ENCODE results near the gene ZNRF1. TPM values are rescaled to one million over a fixed set of nuclear protein-coding genes. Genes with fewer than 3 reads are reported as not detected.

Gene ZNRF1
- total and polyA plus RNA-seq, 10 of the 15 experiments (the other 5 are each of a cell fraction or from before 2014, with no cell fraction given), result 5.8 to 25.9 (median 14.3) TPM

DNA sequence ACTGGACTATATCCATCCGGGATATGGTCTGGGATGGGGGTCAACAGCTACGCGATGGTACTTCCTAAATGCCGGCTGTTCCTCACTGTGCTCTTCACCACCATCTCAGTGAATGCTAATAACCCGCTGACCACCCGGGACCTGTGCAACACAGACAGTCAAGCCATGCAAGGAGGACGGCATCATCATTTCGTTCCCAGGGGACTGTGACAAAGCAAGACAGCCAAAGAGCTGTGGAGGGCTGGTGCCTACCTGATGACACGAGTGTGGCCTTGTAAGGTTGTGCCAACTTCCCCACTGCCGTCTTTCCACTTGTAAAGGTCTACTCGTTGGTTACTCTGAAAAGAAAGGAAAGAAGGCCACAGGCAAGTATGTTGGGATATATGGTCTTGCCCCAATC is 47.6 kb upstream of the ZNRF1 start (continued):
- TF ChIP-seq, protein P1, sequence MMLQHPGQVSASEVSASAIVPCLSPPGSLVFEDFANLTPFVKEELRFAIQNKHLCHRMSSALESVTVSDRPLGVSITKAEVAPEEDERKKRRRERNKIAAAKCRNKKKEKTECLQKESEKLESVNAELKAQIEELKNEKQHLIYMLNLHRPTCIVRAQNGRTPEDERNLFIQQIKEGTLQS (IDR thresholded peaks at IDR 0.05; ENCODE audit: borderline replicate concordance, extremely low read depth, low read depth, low read length), result no peak
- TF ChIP-seq POLR2AphosphoS5 (IDR thresholded peaks at IDR 0.05; ENCODE audit: low read length) (no peak), MEF2A (IDR thresholded peaks at IDR 0.05; ENCODE audit: insufficient read depth, low read depth, low read length) (no peak)

DNA sequence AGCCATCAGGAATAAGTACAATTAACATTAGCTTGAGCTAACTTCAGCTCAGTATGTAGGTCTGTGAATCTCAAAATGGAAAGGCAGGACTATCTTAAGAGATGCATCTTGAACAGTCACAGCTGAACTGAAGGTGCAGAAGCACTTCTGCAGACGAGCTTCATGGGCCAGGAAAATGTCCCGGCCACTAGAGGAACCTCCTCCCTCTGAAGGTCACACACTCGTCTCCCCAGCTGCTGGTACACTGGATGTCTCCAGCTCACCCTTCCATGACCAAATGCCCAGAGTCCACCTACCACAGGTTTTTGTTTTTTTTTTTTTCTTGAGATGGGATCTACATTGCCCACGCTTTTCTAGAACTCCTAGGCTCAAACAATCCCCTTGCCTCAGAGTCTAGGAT is 47.1 kb upstream of the ZNRF1 start:
- no peak overlapping the region for H3K4me3 ChIP-seq
- H3K27me3 ChIP-seq (replicated peaks in 1 of 2; ENCODE audit: control insufficient read depth in 2 of 2, insufficient read depth in 2 of 2, low read length in 1 of 2), result no peaks in the 10 kb centered on the region
- TF ChIP-seq, protein P2, sequence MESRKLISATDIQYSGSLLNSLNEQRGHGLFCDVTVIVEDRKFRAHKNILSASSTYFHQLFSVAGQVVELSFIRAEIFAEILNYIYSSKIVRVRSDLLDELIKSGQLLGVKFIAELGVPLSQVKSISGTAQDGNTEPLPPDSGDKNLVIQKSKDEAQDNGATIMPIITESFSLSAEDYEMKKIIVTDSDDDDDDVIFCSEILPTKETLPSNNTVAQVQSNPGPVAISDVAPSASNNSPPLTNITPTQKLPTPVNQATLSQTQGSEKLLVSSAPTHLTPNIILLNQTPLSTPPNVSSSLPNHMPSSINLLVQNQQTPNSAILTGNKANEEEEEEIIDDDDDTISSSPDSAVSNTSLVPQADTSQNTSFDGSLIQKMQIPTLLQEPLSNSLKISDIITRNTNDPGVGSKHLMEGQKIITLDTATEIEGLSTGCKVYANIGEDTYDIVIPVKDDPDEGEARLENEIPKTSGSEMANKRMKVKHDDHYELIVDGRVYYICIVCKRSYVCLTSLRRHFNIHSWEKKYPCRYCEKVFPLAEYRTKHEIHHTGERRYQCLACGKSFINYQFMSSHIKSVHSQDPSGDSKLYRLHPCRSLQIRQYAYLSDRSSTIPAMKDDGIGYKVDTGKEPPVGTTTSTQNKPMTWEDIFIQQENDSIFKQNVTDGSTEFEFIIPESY (IDR thresholded peaks at IDR 0.05), result no peak
- TF ChIP-seq MXI1 (IDR thresholded peaks at IDR 0.05; ENCODE audit: low read depth, low read length) (no peak), FOXK2 (IDR thresholded peaks at IDR 0.05) (no peak), TARDBP (IDR thresholded peaks at IDR 0.05; ENCODE audit: borderline replicate concordance) (no peak), NR2F1 (conservative IDR thresholded peaks at IDR 0.05) (no peak), NFYB (IDR thresholded peaks at IDR 0.05; ENCODE audit: insufficient read depth, low read depth, low read length) (no peak), SUPT20H (IDR thresholded peaks at IDR 0.05; ENCODE audit: borderline replicate concordance, control insufficient read depth, low read depth, low read length) (no peak)
- TF ChIP-seq, protein P3, sequence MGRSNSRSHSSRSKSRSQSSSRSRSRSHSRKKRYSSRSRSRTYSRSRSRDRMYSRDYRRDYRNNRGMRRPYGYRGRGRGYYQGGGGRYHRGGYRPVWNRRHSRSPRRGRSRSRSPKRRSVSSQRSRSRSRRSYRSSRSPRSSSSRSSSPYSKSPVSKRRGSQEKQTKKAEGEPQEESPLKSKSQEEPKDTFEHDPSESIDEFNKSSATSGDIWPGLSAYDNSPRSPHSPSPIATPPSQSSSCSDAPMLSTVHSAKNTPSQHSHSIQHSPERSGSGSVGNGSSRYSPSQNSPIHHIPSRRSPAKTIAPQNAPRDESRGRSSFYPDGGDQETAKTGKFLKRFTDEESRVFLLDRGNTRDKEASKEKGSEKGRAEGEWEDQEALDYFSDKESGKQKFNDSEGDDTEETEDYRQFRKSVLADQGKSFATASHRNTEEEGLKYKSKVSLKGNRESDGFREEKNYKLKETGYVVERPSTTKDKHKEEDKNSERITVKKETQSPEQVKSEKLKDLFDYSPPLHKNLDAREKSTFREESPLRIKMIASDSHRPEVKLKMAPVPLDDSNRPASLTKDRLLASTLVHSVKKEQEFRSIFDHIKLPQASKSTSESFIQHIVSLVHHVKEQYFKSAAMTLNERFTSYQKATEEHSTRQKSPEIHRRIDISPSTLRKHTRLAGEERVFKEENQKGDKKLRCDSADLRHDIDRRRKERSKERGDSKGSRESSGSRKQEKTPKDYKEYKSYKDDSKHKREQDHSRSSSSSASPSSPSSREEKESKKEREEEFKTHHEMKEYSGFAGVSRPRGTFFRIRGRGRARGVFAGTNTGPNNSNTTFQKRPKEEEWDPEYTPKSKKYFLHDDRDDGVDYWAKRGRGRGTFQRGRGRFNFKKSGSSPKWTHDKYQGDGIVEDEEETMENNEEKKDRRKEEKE (IDR thresholded peaks at IDR 0.05), result no peak
- intact Hi-C loops (cut with micrococcal nuclease; ENCODE audit: unreplicated experiment) (no loop called here), in situ Hi-C loops (cut with MboI) (no loop called here)
- no peak overlapping the region for H2AFZ ChIP-seq (ENCODE audit: control insufficient read depth, low read depth, low read length)
- H3K9me3 ChIP-seq (replicated peaks; ENCODE audit: control insufficient read depth, insufficient read depth, low read length), result no peaks in the 10 kb centered on the region
- no peak overlapping the region for H3K4me2 ChIP-seq (ENCODE audit: control insufficient read depth, insufficient read depth)
- no peak for DNase-seq (ENCODE audit: low read depth, low spot score)
- no peak overlapping the region for H3K27ac ChIP-seq (ENCODE audit: control insufficient read depth, insufficient read depth)
- ChIA-PET CTCF (interaction anchor here (0.6 to 2.6 kb wide), 2 partner anchors 11 to 89 kb away, joined by 3 to 11 read pairs; no protein-coding TSS in a partner anchor), SMC1A (ENCODE audit: uncharacterized antibody, unreplicated experiment) (interaction anchor here (1.2 kb wide), 1 partner anchor 9 kb away, joined by 3 read pairs; no protein-coding TSS in a partner anchor), POLR2A (interaction anchor here (0.7 kb wide), 1 partner anchor 10 kb away, joined by 3 read pairs; no protein-coding TSS in a partner anchor), RAD21 (ENCODE audit: unreplicated experiment) (interaction anchor here (1.2 kb wide), 2 partner anchors 89 to 193 kb away, joined by 3 read pairs; no protein-coding TSS in a partner anchor)
- ATAC-seq, result no peak
- H4K20me1 ChIP-seq (ENCODE audit: control insufficient read depth, insufficient read depth), result no peaks in the 10 kb centered on the region
- WGBS (ENCODE audit: insufficient coverage, insufficient replicate concordance, low lambda C conversion rate, missing lambda C conversion rate), result 77% methylated on average over 4 of the region's 4 CpGs
- no TSS peak for BruUV-seq (replicated peaks)
- no peak overlapping the region for H3K9ac ChIP-seq (ENCODE audit: control insufficient read depth, insufficient read depth, low read length)
- H3K79me2 ChIP-seq (ENCODE audit: control insufficient read depth, insufficient read depth, low read length), result no peaks in the 10 kb centered on the region
- H3K36me3 ChIP-seq (ENCODE audit: control insufficient read depth in 2 of 2, insufficient read depth in 2 of 2, low read length in 1 of 2), result peaks cover 0 to 20% of the 10 kb centered on the region in 2 experiments; a peak in 3 of 4 replicates
- H3K4me1 ChIP-seq (ENCODE audit: control insufficient read depth, insufficient read depth, low read length), result no peaks in the 10 kb centered on the region
- no peak for FAIRE-seq

All from GM12878 (cell line).